Left forelimb (tissue), 1 donor: ENCODE data around the gene RNF168.
"Not testable (repeated sequence)": the region's sequence is repeated elsewhere in the genome, so short reads cannot be mapped to it uniquely, and the experiment has no call there.

Source experiments
- DNase-seq: peaks from one replicate; pipeline ENCODE4 v3.0.0-alpha.2; 2018; ENCODE audit warnings: low spot score

RNF168 gene

DNA sequence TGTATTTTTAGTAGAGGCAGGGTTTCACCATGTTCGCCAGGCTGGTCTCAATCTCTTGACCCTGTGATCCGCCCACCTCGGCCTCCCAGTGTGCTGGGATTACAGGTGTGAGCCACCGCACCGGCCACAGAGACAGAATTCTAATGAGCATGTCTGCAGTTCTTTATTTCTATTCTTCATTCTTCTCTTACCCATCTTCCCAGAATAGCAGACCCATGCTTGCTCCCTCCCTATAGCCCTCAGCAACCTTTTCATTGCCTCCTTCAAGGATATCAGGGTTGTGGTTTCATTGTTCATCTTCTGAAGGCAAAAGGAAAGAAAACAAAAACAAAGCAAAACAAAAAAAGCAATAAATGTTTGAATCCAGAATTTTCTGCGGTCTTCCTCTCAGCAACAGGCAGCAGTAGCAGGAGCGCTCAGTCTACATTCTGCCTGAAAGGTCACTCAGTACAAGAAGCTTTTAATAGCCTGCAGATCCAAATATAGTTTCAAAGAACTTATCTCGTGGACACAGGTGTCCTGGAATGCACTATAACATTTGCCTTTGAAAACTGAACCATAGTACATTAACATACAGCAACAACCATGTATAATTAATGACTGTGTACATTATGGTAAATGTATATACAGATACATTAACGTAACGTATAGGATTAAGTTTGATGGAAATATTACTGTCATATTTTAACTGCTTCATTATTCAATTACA lies 11.5 kb upstream of the RNF168 start, which contains the start of gene SMCO1:
TSS of gene SMCO1 (minus strand) at position 434 of the 709 bp plus-strand sequence. CDS start at position 297, 137 bp downstream.
- DNase-seq, result no peak

DNA sequence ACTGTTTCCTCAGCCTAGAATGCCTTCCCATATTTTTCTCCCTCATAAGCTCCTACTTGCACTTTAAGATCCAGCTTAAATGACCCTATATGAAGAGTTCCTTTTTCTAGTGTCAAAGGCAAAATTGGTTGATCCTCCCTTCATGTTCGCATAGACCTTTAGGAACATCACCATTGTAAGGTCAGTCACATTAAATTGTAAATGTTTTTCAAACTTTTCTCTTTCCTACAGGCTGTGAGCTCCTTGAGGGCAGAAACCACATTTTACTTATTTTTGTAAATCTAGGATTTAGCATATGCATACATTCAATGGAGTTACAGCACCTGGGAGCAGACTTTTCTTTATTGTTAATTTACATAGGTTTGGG lies 10.8 kb upstream of the RNF168 start:
- no peak for DNase-seq

DNA sequence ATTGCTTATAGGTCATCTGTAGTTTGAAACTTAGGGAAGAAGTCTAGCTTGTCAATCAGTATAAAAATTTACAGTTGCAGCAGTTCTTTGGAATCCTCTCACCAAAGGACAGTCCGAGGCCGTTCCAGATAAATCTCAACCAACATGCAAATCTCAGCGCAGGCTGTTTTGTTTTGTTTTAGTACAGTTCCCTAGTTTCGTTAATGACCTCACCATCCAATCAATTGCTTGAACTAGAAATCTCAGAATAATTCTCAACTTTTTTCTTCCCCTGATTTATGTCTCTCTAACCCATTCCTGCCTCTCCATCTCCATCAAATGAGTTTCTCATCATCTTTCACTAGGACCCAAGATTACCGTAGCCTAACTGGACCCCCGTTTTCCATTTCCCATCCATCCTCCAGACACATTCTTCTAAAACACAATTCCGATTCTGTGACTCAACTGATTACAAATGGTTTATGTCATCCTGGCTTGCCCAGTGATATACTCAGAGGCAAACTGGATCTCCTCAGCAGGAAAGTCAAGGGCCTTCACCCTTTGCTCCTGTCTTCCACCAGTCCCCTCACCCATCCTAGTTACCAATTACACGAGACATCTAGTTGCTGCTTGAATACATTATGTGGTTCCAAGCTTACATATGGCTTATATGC lies 10.3 kb upstream of the RNF168 start:
- DNase-seq, result no peak

DNA sequence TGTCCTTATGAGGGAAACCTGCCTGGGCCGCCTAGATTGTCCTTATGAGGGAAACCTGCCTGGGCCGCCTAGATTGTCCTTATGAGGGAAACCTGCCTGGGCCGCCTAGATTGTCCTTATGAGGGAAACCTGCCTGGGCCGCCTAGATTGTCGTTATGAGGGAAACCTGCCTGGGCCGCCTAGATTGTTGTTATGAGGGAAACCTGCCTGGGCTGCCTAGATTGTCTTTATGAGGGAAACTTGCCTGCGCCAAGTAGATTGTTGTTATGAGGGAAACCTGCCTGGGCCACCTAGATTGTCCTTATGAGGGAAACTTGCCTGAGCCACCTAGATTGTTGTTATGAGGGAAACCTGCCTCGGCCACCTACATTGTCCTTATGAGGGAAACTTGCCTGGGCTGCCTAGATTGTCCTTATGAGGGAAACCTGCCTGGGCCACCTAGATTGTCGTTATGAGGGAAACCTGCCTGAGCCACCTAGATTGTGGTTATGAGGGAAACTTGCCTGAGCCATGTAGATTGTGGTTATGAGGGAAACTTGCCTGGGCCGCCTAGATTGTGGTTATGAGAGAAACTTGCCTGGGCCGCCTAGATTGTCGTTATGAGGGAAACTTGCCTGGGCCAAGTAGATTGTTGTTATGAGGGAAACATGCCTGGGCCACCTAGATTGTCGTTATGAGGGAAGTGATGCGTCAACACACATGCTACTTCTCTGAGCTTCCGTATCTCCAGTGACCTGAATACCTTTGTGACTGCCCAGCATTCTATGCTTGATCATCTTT lies 8.3 kb upstream of the RNF168 start:
- DNase-seq, result not testable (repeated sequence)

DNA sequence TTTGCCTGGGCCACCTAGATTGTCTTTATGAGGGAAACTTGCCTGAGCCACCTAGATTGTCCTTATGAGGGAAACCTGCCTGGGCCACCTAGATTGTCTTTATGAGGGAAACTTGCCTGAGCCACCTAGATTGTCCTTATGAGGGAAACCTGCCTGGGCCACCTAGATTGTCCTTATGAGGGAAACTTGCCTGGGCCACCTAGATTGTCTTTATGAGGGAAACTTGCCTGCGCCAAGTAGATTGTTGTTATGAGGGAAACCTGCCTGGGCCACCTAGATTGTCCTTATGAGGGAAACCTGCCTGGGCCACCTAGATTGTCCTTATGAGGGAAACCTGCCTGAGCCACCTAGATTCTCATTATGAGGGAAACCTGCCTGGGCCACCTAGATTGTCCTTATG lies 7.5 kb upstream of the RNF168 start:
- DNase-seq, result not testable (repeated sequence)

DNA sequence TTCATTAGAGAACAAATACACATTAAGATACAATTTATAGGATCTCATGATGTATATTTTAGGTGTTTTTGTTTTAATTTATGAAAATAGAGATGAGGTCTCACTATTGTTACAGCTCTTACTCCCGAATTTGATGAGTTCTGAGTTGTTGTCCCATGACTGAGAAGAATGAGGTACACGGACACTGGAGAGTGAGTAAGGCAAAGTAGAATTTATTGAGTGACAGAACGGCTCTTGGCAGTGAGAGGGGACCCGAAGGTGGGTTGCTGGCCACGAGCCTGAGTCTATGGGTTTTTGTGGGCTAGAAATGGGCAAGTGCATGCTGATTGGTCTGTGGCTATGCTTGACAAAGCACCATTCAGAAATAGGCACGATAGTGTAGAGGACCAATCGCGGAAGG lies 3.1 kb upstream of the RNF168 start:
- DNase-seq, result no peak

DNA sequence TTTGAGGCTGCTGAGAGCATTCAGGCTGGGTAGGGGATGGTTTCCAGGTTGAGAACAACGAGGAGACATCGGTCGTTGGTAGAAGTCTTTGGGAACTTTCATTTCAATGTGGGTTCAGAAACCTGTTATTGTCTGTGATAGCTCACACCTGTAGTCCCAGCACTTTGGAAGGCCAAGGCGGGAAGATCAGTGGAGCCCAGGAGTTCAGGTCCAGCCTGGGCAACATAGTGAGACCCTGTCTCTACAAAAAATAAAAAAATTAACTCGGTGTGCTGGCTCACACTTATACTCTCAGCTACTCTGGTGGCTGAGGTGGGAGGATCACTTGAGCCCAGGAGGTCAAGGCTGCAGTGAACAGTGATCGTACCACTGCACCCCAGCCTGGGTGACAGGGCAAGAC lies 988 bp upstream of the RNF168 start:
- no peak for DNase-seq

DNA sequence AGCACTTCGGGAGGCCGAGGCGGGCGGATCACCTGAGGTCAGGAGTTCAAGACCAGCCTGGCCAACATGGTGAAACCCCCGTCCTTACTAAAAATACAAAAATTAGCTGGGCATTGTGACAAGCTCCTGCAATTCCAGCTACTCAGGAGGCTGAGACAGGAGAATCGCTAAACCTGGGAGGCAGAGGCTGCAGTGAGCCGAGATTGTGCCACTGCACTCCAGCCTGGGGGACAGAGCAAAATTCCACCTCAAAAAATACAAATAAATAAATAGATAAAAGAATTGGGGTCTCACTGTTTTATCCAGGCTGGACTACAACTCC lies 470 bp upstream of the RNF168 start:
- not testable (repeated sequence) for DNase-seq

DNA sequence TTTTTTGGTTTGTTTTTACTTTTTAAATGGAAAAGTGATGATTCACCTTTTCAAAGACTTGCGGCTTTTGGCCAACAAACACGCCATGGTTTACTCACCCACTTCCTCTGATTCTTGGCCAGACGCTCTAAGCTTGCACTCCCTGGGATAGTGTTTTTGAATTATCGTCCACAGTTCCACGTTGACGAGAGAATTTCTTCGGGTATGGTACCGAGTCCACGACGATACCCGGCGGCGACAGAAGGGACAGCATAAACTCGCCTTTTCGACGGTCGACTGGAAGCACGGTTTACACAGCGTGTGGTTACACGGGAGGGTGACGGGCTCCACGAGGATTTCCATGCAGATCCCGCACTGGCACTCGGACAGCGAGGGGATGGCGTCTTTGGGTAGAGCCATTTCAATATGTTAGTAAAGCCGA lies 783 bp downstream of the RNF168 start:
- peak; percentile 70 for DNase-seq

DNA sequence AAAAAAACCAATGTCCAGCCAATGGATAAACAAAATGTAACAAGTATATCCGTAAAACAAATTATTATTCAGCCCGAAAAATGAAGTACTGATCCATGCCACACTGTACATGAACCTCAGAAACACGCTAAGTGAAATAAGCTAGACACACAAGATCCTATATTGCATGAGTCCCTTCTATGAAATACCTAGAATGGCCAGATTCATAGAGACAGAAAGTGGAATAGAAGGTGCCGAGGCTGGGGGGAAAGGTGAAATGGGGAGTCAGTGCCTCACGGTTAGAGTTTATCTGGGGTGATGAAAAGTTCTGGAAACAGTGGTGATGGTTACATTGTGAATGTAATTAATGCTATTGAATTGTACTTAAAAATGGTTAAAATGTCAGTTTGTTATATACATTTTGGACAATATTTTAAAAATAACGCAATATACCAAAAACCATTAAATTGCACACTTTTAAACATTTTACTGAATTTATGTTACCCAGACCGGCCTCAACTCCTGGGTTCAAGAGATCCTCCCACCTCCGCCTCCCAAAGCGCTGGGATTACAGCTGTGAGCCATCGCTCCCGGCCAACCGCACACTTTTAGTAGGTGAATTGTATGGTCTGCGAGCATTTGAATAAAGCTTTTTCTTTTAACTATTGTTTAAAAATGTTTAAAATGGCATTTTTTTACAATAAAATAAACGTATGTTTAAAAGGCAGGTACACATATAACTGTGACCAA lies 2.1 kb downstream of the RNF168 start:
- DNase-seq, result no peak

DNA sequence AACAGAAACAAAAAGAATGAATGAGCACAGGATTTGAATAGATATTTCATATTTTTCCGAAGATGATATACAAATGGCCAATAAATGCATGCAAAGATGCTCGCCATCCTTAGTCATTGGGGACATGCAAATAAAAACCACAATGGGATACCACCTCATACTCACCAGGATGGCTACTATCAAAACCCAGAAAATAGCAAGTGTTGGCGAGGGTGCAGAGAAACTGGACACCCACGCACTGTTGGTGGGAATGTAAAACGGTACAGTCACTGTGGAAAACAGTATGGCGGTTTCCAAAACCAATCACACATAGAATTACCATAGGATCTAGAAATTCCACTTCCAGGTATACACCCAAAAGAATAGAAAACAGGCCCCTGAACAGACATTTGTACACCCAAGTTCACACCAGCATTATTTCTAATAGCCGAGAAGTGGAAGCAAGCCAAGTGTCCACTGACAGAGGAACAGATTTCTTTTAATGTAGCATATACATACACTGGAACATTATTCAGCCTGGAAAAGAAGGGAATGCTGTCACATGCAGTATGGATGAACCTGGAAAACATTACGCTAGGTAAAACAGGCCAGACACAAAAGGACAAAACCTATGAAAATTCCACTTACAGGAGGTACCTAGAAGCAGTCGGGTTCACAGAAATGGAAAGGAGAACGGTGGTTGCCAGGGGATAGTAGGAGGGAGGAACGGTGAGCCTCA lies 3.6 kb downstream of the RNF168 start:
- DNase-seq, result no peak

DNA sequence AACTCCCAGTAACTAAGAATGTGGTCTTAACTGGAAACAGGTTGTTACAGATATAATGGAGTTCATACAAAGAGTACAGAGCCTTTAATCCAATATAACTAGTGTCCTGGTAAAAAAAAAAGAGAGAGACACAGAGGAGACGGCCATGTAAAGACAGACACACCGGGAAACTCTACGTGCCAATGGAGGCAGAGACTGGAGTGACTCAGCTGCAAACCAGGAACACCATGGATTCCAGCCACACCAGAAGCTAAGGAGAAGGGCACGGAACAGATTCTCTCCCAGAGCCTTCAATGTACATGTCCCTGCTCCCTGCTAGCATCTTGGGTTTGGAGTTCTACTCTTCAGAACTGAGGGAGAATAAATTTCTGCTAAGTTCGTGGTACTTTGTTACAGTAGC lies 4.5 kb downstream of the RNF168 start:
- no peak for DNase-seq

DNA sequence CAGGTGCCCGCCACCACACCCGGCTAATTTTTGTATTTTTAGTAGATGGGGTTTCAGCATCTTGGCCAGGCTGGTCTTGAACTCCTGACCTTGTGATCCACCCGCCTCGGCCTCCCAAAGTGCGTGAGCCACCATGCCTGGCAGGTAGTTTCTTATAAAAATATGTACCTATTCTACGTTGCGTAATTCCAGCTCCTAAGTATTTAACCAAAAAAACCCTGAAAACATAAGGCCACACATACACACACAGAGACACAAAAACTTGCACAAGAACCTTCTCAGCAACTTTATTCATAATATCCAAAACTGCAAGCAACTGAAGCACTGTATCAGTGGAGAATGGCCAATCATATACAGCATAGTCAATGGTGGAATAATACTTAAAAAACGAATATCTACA lies 5.3 kb downstream of the RNF168 start:
- no peak for DNase-seq

DNA sequence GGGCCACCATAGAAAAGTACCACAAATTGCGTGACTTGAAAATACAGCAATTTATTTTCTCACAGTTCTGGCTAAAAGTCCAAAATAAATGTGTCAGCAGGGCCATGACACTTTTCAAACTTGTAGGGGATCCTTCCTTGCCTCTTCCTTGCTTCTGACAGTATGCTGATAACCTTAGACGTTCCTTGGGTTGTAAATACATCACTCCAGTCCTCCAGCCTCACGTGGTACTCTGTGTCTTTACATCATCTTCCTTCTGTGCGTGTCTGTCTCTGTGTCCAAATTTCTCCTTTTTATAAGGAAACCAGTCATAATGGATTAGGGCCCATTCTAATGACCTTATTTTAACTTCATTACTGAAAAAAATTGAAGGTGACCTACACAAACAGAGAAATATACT lies 7.4 kb downstream of the RNF168 start:
- no peak for DNase-seq

DNA sequence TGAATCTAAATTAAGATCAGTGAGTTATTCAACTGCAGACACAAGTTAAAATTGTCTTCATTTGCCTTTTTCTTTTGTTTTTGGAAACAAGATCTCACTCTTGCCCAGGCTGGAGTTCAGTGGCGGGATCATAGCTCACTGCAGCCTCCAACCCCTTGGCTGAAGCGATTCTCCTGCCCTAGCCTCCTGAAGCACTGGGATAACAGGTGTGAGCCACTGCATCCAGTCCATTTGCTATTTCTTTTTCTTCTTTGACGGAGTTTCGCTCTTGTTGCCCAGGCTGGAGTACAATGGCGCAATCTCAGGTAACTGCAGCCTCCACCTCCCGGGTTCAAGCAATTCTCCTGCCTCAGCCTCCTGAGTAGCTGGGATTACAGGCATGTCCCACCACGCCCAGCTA lies 10.3 kb downstream of the RNF168 start:
- no peak for DNase-seq

DNA sequence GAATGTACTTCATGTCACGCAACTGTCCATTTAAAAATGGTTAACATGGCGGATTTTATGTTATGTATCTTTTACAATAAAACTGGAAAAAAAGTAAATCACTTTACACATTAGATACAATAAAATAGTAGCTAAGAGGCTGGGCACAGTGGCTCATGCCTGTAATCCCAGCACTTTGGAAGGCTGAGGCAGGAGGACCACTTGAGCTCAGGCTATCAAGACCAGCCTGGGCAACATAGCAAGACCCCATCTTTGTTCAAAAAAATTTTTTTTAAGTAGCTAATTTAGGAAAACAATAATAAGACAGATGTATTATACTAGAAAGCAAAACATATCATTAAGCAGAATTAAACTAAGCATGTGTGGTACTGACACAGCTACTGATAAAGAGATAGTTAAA lies 11.5 kb downstream of the RNF168 start:
- DNase-seq, result no peak

DNA sequence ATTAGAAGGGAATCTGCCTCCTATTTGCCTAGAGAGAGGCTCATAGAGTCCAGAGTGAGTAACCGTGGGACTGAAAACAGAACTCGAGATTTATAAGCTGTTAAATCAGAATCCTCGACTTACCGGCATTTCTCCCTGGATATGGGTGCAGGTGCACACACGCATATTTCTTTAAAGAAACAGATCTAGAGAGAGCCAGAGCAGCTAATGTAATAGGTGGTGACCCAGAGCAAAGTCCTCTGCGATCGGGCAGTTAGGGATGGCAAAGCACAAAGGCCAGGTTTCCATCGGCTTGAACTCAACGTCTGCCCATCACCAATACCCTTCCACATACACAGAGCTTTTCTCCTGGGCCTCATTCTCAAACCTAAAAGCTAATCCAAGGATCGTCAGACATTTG lies 13.8 kb downstream of the RNF168 start:
- no peak for DNase-seq

DNA sequence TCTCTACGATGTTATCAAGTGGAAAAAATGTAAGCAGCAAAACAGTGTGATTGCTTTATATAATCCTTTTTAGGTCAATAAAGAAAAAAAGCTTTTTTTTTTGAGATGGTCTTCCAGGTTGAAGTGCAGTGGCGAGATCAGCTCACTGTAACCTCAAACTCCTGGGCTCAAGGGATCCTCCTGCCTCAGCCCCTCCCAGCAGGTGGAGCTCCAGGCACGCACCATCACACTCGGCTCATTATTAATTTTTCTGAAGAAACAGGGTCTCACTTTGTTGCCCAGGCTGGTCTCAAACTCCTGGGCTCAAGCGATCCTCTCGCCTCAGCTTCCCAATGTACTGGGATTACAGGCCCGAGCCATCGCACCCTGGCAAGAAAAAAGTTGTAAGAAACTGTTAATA lies 17.3 kb downstream of the RNF168 start:
- no peak for DNase-seq

DNA sequence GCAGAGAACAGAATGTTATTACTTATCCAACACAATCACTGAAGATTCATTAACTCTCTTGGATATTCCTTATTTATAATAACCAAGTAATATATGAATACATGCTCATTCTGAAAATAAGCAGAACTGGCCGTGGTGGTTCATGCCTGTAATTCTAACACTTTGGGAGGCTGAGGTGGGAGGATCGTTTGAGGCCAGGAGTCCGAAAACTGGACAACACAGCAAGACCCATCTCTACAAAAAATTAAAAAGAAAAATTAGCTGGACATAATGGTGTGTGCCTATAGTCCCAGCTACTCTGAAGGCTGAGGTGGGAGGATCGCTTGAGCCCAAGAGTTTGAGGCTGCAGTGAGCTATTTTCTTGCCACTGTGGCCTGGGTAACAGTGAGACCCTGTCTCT lies 25.9 kb downstream of the RNF168 start:
- no peak for DNase-seq

DNA sequence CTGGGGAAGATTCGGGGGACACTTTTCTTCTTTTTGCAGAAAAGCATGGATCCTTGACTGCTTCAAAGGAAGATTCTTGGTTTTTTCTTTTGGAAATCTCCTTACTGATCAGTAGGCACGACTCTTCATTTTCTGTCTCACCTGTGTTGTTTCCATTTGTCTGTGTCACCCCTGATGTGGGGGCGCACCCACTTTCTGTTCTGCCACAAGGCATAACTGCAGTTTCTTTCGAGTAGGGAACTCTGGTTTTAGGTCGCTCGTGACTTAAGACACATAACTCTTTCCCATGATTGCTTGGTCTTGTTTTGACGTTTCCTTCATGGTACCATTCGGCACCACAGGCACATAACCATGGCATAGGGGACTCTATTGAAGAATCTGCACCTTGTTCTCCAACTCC lies 31.3 kb downstream of the RNF168 start:
- no peak for DNase-seq

DNA sequence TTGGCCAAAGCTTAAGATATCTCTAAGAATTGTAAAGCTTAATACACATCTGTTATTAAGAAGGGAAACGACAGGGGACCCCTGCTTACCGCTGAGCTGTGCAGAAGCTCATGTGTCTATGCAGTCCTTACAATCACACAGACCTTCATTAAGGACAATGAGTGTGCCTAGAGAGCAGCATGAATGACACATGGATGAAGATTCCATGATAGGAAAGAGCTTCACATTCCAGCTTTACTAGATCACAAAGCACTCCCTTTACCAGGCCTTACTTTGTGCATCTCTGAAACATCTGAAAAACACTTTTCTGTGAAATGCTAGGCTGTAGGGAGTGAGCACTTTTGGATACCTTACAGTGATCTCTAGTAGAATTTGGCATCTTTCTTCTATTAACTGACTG lies 32.0 kb downstream of the RNF168 start:
- no peak for DNase-seq

DNA sequence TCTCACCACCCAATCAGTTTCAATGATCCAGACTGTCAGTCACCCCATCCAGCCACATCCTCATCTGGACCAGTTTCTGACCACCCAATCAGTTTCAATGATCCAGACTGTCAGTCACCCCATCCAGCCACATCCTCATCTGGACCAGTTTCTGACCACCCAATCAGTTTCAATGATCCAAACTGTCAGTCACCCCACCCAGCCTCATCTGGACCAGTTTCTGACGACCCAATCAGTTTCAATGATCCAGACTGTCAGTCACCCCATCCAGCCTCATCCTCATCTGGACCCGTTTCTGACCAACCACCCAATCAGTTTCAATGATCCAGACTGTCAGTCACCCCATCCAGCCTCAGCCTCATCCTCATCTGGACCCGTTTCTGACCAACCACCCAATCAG lies 33.4 kb downstream of the RNF168 start:
- DNase-seq, result not testable (repeated sequence)
